GM12892 (cell line): Measurements from ENCODE around the gene POU2F1.

Experiments
- POLR2AphosphoS5 ChIP-seq: IDR thresholded peaks from 2 replicates; pipeline ENCODE4 v1.6.1; 2011; ENCODE audit warnings: low read depth, low read length, control low read depth
- TAF1 ChIP-seq: IDR thresholded peaks from 2 replicates; pipeline ENCODE4 v1.6.1; 2011; ENCODE audit warnings: low read depth, mild to moderate bottlenecking, control low read depth, low read length, borderline replicate concordance

DNA sequence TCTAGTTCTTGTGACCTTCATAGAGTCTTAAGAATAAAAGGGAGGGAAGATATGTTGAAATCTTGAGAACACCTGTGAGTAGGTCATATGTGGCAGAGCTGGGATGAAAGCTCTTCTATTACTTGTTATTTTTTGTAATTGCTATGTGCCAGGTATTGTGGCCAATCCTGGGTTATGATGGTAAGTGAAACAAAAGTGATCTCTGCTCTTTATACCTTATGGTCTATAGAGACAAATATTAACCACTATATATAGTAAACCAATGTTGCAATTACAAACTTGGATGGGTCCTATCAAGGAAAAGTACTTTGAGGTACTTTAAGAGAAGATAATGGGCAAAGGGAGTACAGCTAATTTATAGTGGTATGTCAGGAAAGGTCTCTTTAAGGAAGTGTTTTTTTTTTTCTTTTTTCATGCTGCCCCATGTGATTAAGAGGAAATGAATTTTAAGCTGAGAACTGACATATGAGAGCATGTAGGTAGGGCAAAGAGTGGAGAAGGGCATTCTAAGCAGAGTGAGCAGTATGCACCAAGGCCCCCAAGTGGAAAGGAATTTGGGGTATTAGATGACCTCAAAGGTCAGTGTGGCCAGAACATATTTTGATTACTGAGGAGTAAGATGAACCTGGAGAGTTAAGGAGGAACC is 43.3 kb downstream of the POU2F1 start:
- TF ChIP-seq TAF1 (no peak), POLR2AphosphoS5 (no peak)
